Epithelial cell of prostate (primary cell): Measurements from ENCODE around the gene TBL2.
A peak's percentile ranks its signal among the peaks of the same experiment; 100 is the strongest.
"Not testable (repeated sequence)": the region's sequence is repeated elsewhere in the genome, so short reads cannot be mapped to it uniquely, and the experiment has no call there.

Experiments used
- DNase-seq: peaks from one replicate; pipeline ENCODE4 v3.0.0-alpha.2; 2011; ENCODE audit warnings: low read depth, low spot score
- H3K27ac ChIP-seq: fragments of 450-650 bp; 2 replicates; pipeline ENCODE4 v1.5.1; 2017; ENCODE audit warnings: mild to moderate bottlenecking

Gene TBL2

GRCh38 chr7:73607692-73607983, 29.3 kb upstream of the TBL2 start:
- not testable (repeated sequence) for H3K27ac ChIP-seq, DNase-seq

DNA sequence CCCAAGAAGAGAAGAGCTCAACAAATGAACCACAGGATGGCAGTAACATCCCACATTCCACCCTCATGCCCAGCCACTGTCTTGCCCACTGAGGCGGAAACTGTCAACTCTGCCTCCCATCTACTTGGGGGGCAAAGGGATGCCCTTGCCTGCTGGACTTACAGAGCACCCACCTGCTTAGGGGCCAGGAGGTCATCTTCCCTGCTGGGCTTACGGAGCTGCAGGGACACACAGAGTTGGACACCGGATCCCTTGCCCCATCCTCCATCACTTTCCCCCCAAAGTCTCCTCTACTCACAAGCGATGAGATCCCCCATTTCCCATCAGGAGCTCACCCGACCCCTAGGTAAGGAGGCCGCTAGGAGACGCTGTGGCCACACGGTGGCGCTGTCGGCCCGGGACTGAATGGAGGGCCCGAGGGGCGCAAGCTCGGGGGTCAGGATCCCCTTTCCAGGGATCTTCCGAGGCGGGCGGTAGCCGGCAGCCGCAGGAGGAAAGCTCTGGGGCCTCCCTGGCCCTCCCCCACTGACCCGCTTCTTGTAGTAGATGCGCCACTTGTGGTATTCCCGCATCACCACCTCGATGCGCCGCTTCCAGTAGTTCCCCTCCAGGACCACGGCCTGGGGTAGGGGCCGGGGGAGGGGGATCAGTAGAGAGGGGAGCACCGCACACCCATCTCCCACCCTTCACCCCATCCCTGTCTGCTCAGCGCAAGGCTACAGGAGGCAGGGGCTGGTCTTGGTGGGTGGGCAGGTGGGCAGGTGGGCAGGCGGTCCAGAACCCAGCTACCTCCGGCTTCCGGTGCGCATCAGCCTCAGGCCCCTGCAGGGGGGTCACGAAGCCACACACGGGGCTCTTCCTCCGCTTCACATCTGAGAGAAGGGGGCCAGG, 28.7 kb upstream of the TBL2 start:
- H3K27ac ChIP-seq: no peak overlapping the region
- no peak for DNase-seq

GRCh38 chr7:73605601-73606220, 27.3 kb upstream of the TBL2 start:
- H3K27ac ChIP-seq: no peak overlapping the region
- no peak for DNase-seq

GRCh38 chr7:73602721-73603651, 24.6 kb upstream of the TBL2 start:
- H3K27ac ChIP-seq: no peak overlapping the region
- no peak for DNase-seq

GRCh38 chr7:73599916-73600315, 21.5 kb upstream of the TBL2 start:
- no peak for DNase-seq
- H3K27ac ChIP-seq: no peak overlapping the region

DNA sequence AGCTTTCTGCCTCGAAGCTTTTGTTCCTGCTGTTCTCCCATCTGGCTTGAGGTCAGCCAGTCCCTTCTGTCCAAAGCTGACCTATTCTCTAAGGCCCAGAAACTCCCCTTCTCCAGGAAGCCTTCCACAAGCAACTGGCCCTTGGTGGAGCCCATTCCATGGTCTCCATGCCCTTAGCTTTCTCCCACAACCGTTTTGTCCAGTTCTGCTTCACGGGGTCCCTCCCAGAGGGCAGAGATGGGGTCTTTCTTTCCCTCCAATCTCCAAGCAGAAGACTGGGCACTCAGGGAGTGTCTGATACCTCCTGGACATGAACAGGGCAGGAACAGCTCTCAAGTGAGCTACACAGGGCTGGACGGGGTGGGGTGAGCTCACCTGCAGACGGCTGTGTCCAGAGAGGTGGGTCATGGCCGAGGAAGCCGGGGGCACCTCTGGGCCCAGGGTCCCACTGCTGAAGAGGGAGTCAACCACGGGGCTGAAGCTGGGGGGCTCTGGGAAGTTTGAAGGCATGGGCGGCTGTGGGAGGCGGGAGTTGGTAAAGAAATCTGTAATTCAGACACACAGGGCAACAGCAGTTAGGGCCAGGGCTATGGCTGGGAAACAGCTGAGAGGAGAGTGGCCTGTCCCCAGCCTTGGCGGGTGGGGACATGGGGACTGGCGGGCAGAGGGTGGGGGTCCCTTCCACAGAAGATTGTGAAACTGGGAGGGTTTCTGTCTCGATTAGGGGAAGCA, 20.9 kb upstream of the TBL2 start:
- H3K27ac ChIP-seq: no peak overlapping the region
- DNase-seq: no peak

DNA sequence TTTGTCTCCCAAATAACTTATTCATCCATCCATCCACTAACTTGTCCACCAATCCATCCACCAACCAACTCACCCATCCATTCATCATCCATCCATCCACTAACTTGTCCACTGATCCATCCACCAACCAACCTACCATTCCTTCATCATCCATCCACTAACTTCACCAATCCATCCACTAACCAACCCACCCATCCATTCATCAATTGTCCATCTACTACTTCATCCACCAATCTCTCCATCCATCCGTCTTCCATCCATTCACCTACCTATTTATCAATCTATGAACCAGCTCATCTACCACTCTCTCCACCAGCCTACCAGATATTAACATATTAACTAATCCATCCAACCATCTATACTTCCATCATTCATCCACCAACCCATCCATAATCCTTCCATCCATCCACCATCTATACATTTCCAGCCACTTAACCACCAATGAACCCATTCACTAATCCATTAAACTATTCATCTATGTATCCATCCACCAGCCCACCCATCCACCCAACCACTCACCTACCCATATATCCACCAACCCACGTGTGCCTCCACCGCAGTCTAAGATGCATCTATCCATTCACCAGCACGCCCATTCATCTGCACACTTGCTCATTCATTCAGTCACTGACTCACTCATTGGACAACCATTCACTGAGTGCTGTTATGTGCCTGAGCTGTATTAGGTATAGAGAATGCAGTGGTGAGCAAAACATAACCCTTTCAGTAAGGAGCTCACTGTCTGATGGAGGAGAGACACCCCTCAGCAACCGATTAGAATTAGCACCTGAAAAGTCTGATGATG, 19.8 kb upstream of the TBL2 start:
- H3K27ac ChIP-seq: no peak overlapping the region
- no peak for DNase-seq

- H3K27ac ChIP-seq: no peak overlapping the region
- DNase-seq: no peak
Measured at GRCh38 chr7:73596191-73597065, 18.0 kb upstream of the TBL2 start.

GRCh38 chr7:73595358-73595757, 17.0 kb upstream of the TBL2 start:
- H3K27ac ChIP-seq: no peak overlapping the region

DNA sequence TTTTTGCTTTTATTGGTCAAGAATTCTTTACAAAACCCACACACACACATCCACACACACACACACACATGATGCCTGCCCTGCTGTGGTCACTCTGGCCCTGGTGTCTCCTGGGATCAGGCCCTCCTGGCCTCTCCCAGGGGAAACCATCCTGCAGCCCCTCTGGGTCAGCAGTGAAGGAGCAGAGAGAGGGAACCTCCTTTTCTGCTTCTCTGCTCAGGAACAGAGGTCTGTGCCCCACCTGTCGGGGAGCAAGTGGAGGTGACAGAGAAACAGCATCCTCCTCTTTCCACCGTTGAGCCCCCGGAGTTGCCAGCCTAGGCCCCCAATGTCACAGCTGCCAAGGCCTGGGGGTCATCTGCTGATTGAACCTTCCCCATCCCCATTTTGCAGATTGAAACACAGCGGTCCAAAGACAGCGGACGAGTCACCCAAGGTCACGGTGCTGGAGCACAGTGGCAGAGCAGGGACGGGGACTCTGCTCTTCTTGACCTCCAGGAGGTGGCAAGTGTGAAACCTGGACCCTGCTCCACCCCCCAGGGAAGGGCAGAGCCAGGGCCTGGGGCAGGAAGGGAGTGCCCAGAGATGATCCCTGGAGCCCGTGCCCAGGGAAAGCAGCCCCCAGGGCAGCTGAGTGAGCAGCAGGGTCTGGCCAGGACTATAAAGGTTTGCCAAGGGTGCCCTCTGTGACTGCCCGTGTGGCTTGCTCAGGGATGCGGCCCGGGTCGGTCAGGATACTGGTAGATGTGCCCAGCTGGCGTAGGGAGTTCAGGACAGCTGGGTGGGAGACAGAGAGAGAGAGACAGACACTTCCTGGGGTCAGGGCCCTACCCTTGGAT, 15.0 kb upstream of the TBL2 start:
- H3K27ac ChIP-seq: no peak overlapping the region
- no peak for DNase-seq

More at GRCh38 chr7:73595358-73595757, 17.0 kb upstream of the TBL2 start:
- DNase-seq: no peak

DNA sequence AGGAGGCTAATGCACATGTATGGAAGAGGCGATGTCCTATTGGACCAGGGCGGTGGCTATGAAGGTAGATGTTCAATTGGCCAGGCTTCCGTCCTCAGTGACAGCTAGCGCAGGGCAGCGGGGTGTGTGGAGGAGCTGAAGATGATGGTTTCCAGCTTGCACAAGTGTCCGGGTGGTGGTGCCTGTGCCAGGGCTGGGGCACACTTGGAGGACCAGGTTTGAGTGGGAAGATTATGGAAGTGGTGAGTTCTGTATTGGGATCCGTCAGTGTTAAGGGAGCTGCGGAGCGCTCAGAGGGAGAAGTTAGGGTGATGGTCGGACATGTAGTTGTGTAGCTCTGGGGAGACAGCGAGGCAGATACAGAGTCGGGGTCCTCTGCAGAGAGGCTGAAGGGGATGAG, 8.5 kb upstream of the TBL2 start:
- no peak overlapping the region for H3K27ac ChIP-seq
- DNase-seq: no peak

DNA sequence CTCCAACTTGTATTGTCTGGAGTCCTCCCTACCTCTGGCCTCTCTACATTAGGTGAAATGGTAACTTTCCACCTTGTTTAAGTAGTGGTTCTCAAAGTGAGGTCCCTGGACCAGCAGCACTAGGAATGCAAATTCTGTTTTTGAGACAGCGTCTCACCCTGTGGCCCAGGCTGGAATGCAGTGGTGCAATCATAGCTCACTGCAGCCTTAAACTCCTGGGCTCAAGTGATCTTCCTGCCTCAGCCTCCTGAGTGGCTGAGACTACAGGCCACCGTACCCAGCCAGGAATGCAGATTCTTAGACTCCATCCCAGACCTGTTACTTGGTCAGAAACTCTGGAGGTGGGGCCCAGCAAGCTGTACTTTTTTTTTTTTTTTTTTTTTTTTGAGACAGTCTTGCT, 6.8 kb upstream of the TBL2 start:
- no peak for DNase-seq

GRCh38 chr7:73582664-73583202, 4.4 kb upstream of the TBL2 start:
- no peak for DNase-seq

More for the DNA sequence above, 6.8 kb upstream of the TBL2 start:
- H3K27ac ChIP-seq: no peak overlapping the region

GRCh38 chr7:73581006-73581405, 2.6 kb upstream of the TBL2 start:
- not testable (repeated sequence) for H3K27ac ChIP-seq, DNase-seq

More at GRCh38 chr7:73582664-73583202, 4.4 kb upstream of the TBL2 start:
- H3K27ac ChIP-seq: no peak overlapping the region

GRCh38 chr7:73577627-73578341, 595 bp downstream of the TBL2 start:
- peak overlapping the region; percentile 72 for H3K27ac ChIP-seq
- DNase-seq: no peak

DNA sequence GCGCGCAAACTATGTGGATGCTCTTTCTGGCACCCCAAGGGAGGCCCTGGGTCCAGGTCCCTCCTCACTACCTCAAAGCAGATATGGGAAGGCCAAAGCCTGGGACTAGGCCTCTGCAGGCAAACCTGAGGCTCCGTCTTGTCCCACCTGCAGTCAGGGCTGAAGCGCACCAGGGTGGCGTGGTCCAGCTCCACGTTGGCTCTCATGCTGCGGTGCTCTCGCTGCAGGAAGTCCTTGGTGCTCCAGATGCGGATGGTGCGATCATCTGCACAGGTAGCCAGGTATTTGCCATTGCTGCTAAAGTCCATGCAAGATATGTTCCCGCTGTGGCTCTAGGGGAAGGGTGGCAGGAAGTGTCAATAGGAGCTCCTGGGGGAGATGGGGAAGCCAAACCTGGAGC, 4.6 kb downstream of the TBL2 start:
- no peak overlapping the region for H3K27ac ChIP-seq
- DNase-seq: no peak

GRCh38 chr7:73573276-73573675, 5.1 kb downstream of the TBL2 start:
- no peak for DNase-seq
- H3K27ac ChIP-seq: no peak overlapping the region
